ENCODE results near the gene UBXN4. TPM values are rescaled to one million over a fixed set of nuclear protein-coding genes. Genes with fewer than 3 reads are reported as not detected.
"Not testable (repeated sequence)": the region's sequence is repeated elsewhere in the genome, so short reads cannot be mapped to it uniquely, and the experiment has no call there.

Gene UBXN4
- total RNA-seq, 6 experiments from 2014 or later: 65.8 to 89.1 (median 74.3) TPM

GRCh38 chr2:135791418-135792190 is 49.9 kb downstream of the UBXN4 start:
- H3K27ac Mint-ChIP-seq: no peak overlapping the region; the same call in 1 of the 2 replicates
- DNase-seq: peak; percentile 8
- H3K27me3 Mint-ChIP-seq (ENCODE audit: insufficient read depth): peaks cover 3% of the 10 kb centered on the region
- peaks cover 23% of the 10 kb centered on the region for H3K4me1 Mint-ChIP-seq (ENCODE audit: low read depth)
- H3K4me3 Mint-ChIP-seq: no peak overlapping the region
- TF ChIP-seq CTCF (IDR thresholded peaks at IDR 0.05): no peak
- H3K36me3 Mint-ChIP-seq (ENCODE audit: low read depth): peaks cover 15% of the 10 kb centered on the region
- peaks cover 6% of the 10 kb centered on the region; the same call in 1 of the 2 replicates for H3K9me3 Mint-ChIP-seq

GRCh38 chr2:135792401-135793150 is 50.9 kb downstream of the UBXN4 start:
- Mint-ChIP-seq H3K27ac (no peak overlapping the region), H3K9me3 (peaks cover 5% of the 10 kb centered on the region; the same call in 1 of the 2 replicates), H3K27me3 (ENCODE audit: insufficient read depth) (peaks cover 4% of the 10 kb centered on the region), H3K4me3 (no peak overlapping the region), H3K4me1 (ENCODE audit: low read depth) (peaks cover 18% of the 10 kb centered on the region), H3K36me3 (ENCODE audit: low read depth) (peaks cover 6% of the 10 kb centered on the region)
- no peak for DNase-seq
- TF ChIP-seq CTCF (IDR thresholded peaks at IDR 0.05): no peak

GRCh38 chr2:135795641-135796040 is 54.0 kb downstream of the UBXN4 start:
- not testable (repeated sequence) for DNase-seq; H3K27ac Mint-ChIP-seq; H3K4me3 Mint-ChIP-seq; H3K36me3 Mint-ChIP-seq (ENCODE audit: low read depth); H3K27me3 Mint-ChIP-seq (ENCODE audit: insufficient read depth)
- Mint-ChIP-seq H3K4me1 (ENCODE audit: low read depth) (peaks cover 23% of the 10 kb centered on the region), H3K9me3 (peaks cover 15% of the 10 kb centered on the region)

- Mint-ChIP-seq H3K4me1 (ENCODE audit: low read depth) (peaks cover 17% of the 10 kb centered on the region), H3K4me3 (no peak overlapping the region), H3K9me3 (peaks cover 21% of the 10 kb centered on the region), H3K27ac (no peak overlapping the region), H3K36me3 (ENCODE audit: low read depth) (peaks cover 14% of the 10 kb centered on the region), H3K27me3 (ENCODE audit: insufficient read depth) (peaks cover 2% of the 10 kb centered on the region)
- TF ChIP-seq CTCF (IDR thresholded peaks at IDR 0.05): no peak
- no peak for DNase-seq
Measured at GRCh38 chr2:135796606-135797005, 55.0 kb downstream of the UBXN4 start.

- H3K27me3 Mint-ChIP-seq (ENCODE audit: insufficient read depth): peaks cover 2% of the 10 kb centered on the region; the same call in 1 of the 2 replicates
- H3K27ac Mint-ChIP-seq: no peak overlapping the region
Measured at GRCh38 chr2:135797497-135798274, 56.0 kb downstream of the UBXN4 start.

More at GRCh38 chr2:135797497-135798274, 56.0 kb downstream of the UBXN4 start:
- Mint-ChIP-seq H3K36me3 (ENCODE audit: low read depth) (peaks cover 9% of the 10 kb centered on the region; the same call in 1 of the 2 replicates), H3K4me1 (ENCODE audit: low read depth) (peaks cover 11% of the 10 kb centered on the region), H3K4me3 (no peak overlapping the region), H3K9me3 (peaks cover 17% of the 10 kb centered on the region)
- TF ChIP-seq CTCF (IDR thresholded peaks at IDR 0.05): peak; percentile 97
- DNase-seq: peak; percentile 77

Data from HFFc6 (cell line).